ENCODE data around the gene CDA. TPM values are rescaled to one million over a fixed set of nuclear protein-coding genes. Genes with fewer than 3 reads are reported as not detected.

Gene CDA
- total RNA-seq, 1 experiment from 2014 or later = 0.62 TPM

GRCh38 chr1:20589331-20590278, 708 bp downstream of the CDA start:
- intact Hi-C loops (cut with micrococcal nuclease; ENCODE audit: unreplicated experiment) (no loop called here), in situ Hi-C loops (cut with HindIII; ENCODE audit: low pct_unique_long_range_greater_than_20kb, low sequenced_read_pairs) (no loop called here)
- TF ChIP-seq SIN3A (IDR thresholded peaks at IDR 0.05; ENCODE audit: borderline replicate concordance, insufficient read depth, low read depth, low read length) (no peak), REST (IDR thresholded peaks at IDR 0.05; ENCODE audit: insufficient read depth in 1 of 2, low read depth in 2 of 2, low read length in 1 of 2) (no peak), CTCF (IDR thresholded peaks at IDR 0.05) (no peak), TCF7L2 (IDR thresholded peaks at IDR 0.05; ENCODE audit: low read depth, low read length) (no peak), POLR2AphosphoS5 (IDR thresholded peaks at IDR 0.05; ENCODE audit: low read depth, low read length) (no peak)
- CTCF ChIA-PET = no interaction called here
- no peak overlapping the region for H3K27ac ChIP-seq (ENCODE audit: low read length)
- POLR2A ChIA-PET = interaction anchor here (0.6 kb wide), 1 partner anchor 148 kb away, joined by 3 read pairs; no protein-coding TSS in a partner anchor
- 0 out of 4 replicates have a peak overlapping the region, but pooled peaks of 1 of the 2 experiments have one; percentile 4 for H3K4me3 ChIP-seq (ENCODE audit: low read depth in 2 of 2, low read length in 2 of 2)
- ATAC-seq (peak; percentile 50; the same call in 1 of the 2 replicates), DNase-seq (ENCODE audit: low read depth, low spot score) (no peak)
- H3K27me3 ChIP-seq (ENCODE audit: control insufficient read depth, insufficient read depth, low read length) = no peaks in the 10 kb centered on the region
- peaks cover 3% of the 10 kb centered on the region; the same call in 1 of the 2 replicates for H3K4me1 ChIP-seq (ENCODE audit: control insufficient read depth, insufficient read depth, low read length)
- H3K36me3 ChIP-seq (ENCODE audit: control insufficient read depth, insufficient read depth, low read length) = no peaks in the 10 kb centered on the region
- no peaks in the 10 kb centered on the region for H3K9me3 ChIP-seq (ENCODE audit: control insufficient read depth, insufficient read depth, low read depth, low read length)
- no TSS peak for BruUV-seq (replicated peaks)

GRCh38 chr1:20590306-20590777, 1.4 kb downstream of the CDA start:
- H3K9me3 ChIP-seq (ENCODE audit: control insufficient read depth, insufficient read depth, low read depth, low read length) = no peaks in the 10 kb centered on the region
- no TSS peak for BruUV-seq (replicated peaks)
- in situ Hi-C loops (cut with HindIII; ENCODE audit: low pct_unique_long_range_greater_than_20kb, low sequenced_read_pairs) = no loop called here
- H3K4me1 ChIP-seq (ENCODE audit: control insufficient read depth, insufficient read depth, low read length) = peaks cover 3% of the 10 kb centered on the region; the same call in 1 of the 2 replicates
- H3K27ac ChIP-seq (ENCODE audit: low read length) = no peak overlapping the region
- intact Hi-C loops (cut with micrococcal nuclease; ENCODE audit: unreplicated experiment) = no loop called here
- no peaks in the 10 kb centered on the region for H3K27me3 ChIP-seq (ENCODE audit: control insufficient read depth, insufficient read depth, low read length)
- no peaks in the 10 kb centered on the region for H3K36me3 ChIP-seq (ENCODE audit: control insufficient read depth, insufficient read depth, low read length)
- ChIA-PET POLR2A (interaction anchor here (0.6 kb wide), 1 partner anchor 149 kb away, joined by 3 read pairs; no protein-coding TSS in a partner anchor), CTCF (no interaction called here)
- DNase-seq (ENCODE audit: low read depth, low spot score) (no peak), ATAC-seq (no peak)
- TF ChIP-seq REST (IDR thresholded peaks at IDR 0.05; ENCODE audit: insufficient read depth in 1 of 2, low read depth in 2 of 2, low read length in 1 of 2) (no peak), SIN3A (IDR thresholded peaks at IDR 0.05; ENCODE audit: borderline replicate concordance, insufficient read depth, low read depth, low read length) (no peak), TCF7L2 (IDR thresholded peaks at IDR 0.05; ENCODE audit: low read depth, low read length) (no peak), POLR2AphosphoS5 (IDR thresholded peaks at IDR 0.05; ENCODE audit: low read depth, low read length) (no peak), CTCF (IDR thresholded peaks at IDR 0.05) (no peak)
- H3K4me3 ChIP-seq (ENCODE audit: low read depth in 2 of 2, low read length in 2 of 2) = no peak overlapping the region

Measured in Panc1 (cell line).